Omental fat pad (tissue), 4 donors: ENCODE measurements around the gene MEOX2. TPM values are rescaled to one million over a fixed set of nuclear protein-coding genes. Genes with fewer than 3 reads are reported as not detected.

Source experiments
- ATAC-seq: fragments of 150-250 bp; one replicate; pipeline ENCODE4 v1.9.1; 2016; ENCODE audit warnings: mild to moderate bottlenecking, moderate library complexity; ENCODE audit not compliant: low FRiP score
- DNase-seq: peaks from one replicate; pipeline ENCODE4 v3.0.0-alpha.2; 2019; ENCODE audit warnings: low spot score
- total RNA-seq, 4 donors: library from RNA; depleted of rRNA; stranded (reverse); fragments of >200 nt; gene quantifications; one replicate each; pipeline ENCODE4 v1.1.0, GENCODE V29; 2016
- TF ChIP-seq, protein P1 (sequence below), 3 donors: fragments of 450-650 bp; IDR thresholded peaks; one replicate each; pipeline ENCODE4 v1.5.1; 2016 to 2017; ENCODE audit warnings: antibody characterized with exemption in 3 of 3, mild to moderate bottlenecking in 3 of 3, moderate library complexity in 2 of 3

Gene MEOX2
- total RNA-seq, 4 donors from 2014 or later = 3.2 to 96.9 (median 30.0) TPM

DNA sequence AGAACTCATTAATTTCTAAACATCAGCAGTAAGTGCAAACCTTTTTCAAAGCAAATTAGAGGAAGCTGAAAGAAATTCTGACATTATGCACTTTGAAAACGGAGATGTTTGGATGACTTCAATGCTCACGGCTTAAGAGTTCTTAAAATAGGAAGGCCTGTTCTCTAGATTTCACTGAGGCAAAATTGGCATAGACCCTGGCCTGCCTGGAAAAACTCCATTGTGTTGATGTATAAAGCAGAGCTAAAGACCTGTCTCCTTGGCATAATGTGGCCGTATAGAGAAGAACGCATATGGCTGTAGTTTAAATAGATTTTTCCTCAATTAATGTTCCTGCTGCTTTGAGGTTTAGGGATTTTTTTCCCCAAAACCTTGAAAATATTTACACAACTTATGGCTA is 100.2 kb downstream of the MEOX2 start:
- DNase-seq = no peak
- no peak for ATAC-seq
- TF ChIP-seq, protein P1, sequence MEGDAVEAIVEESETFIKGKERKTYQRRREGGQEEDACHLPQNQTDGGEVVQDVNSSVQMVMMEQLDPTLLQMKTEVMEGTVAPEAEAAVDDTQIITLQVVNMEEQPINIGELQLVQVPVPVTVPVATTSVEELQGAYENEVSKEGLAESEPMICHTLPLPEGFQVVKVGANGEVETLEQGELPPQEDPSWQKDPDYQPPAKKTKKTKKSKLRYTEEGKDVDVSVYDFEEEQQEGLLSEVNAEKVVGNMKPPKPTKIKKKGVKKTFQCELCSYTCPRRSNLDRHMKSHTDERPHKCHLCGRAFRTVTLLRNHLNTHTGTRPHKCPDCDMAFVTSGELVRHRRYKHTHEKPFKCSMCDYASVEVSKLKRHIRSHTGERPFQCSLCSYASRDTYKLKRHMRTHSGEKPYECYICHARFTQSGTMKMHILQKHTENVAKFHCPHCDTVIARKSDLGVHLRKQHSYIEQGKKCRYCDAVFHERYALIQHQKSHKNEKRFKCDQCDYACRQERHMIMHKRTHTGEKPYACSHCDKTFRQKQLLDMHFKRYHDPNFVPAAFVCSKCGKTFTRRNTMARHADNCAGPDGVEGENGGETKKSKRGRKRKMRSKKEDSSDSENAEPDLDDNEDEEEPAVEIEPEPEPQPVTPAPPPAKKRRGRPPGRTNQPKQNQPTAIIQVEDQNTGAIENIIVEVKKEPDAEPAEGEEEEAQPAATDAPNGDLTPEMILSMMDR (IDR thresholded peaks at IDR 0.05) = no peak

GRCh38 chr7:15584575-15584974 is 101.9 kb downstream of the MEOX2 start:
- DNase-seq (no peak), ATAC-seq (no peak)
- TF ChIP-seq, protein P1 (IDR thresholded peaks at IDR 0.05) = no peak

GRCh38 chr7:15582773-15583172 is 103.7 kb downstream of the MEOX2 start:
- TF ChIP-seq, protein P1 (IDR thresholded peaks at IDR 0.05) = no peak
- no peak for ATAC-seq
- DNase-seq = no peak

DNA sequence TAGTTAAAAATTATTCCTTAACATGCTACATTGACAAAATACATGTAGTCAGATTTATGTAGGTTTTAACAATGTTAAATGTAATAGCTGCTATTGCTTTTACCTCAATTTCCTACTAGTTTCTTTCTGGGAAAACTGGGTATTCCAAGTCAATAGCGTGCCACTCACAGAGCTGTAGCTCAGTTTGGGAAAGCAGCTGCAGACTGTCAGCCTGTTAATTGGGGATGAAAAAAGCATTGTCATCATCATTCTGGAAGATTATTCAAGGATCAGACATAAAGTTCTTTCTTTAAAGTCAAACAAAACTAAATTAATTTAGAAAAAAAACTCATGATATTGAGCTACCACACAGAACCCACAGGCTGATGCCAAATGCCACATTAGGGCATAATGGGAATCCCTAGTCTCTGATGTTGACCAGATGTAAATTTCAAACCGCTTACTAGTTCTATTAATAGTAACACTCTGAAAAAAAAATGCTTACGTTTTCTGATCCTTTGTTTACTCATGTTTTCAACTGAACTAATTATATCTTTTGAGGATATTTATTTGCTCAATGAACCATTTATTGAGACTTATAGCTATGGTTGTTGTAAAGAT is 105.0 kb downstream of the MEOX2 start:
- ATAC-seq (no peak), DNase-seq (no peak)
- TF ChIP-seq, protein P1 (IDR thresholded peaks at IDR 0.05) = no peak

GRCh38 chr7:15580604-15581351 is 105.7 kb downstream of the MEOX2 start:
- DNase-seq = no peak
- TF ChIP-seq, protein P1 (IDR thresholded peaks at IDR 0.05) = no peak
- no peak for ATAC-seq

GRCh38 chr7:15577600-15577999 is 108.9 kb downstream of the MEOX2 start:
- ATAC-seq (no peak), DNase-seq (no peak)
- TF ChIP-seq, protein P1 (IDR thresholded peaks at IDR 0.05) = no peak
